Dermis blood vessel endothelial cell (primary cell): ENCODE data around the gene SIGLEC7. TPM values are rescaled to one million over a fixed set of nuclear protein-coding genes. Genes with fewer than 3 reads are reported as not detected.
A peak's percentile ranks its signal among the peaks of the same experiment; 100 is the strongest.

Experiments
- DNase-seq: peaks from one replicate; pipeline ENCODE4 v3.0.0; 2010
- total RNA-seq: library from RNA; depleted of rRNA; stranded (reverse); fragments of >200 nt; gene quantifications from 2 replicates; pipeline ENCODE4 v1.2.3, GENCODE V29; 2014

The SIGLEC7 gene
- total RNA-seq, 1 donor from 2014 or later, result not detected

DNA sequence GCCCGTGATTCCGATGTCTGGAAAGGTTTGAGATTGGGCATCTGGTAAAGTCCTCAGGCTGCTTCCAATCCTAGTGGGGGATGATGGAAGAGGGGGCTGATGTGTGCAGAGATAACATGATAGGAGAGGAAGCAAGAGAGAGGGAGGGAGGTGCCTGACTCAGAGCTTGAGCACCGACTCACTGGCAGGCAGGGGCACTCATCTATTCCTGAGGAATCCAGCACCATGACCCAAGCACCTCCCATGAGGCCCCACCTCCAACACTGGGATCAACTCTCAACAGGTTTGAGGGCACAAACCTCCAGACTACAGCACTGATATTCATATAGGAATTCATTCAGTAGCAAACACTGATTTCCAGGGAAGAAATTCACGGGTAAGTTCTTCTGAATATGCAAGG is 23.0 kb upstream of the SIGLEC7 start:
- DNase-seq, result no peak

DNA sequence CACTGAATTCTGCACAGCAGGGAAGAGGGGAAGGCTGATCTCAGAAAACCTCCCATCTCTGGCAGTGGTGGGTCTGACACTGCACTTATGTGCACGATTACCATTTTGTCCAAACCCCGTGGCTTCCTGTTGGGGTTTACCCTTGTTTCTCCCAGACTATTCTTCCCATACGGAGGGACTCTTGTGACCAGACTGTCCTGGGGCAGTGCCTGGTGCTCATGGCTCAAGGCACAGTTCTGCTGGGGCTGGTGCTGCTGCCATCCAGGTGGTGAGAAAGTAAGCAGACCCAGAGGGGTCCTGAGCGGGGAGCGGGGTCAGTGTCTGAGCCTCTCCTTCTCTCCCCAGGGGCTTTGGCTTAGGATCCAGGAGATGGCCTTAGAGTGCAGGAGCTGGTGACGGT is 22.5 kb upstream of the SIGLEC7 start:
- DNase-seq, result no peak

DNA sequence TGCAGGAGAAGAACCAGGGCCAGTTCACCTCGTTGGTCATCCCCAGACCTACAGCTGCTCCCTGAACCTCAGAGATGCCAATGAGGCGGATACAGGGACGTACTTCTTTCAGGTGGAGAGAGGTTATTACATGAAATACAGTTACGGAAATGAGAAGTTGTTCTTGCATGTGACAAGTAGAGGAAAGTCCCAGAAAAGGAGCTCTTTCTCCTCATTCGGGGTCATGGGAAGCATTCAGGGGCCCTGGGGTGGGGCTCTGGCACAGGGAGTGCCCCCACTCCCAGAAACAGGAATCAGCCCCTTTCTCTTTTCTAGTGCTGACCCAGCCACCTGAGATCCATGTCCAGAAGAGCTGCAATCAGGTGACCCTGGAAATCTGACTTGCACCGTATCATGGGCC is 21.9 kb upstream of the SIGLEC7 start:
- DNase-seq, result no peak

DNA sequence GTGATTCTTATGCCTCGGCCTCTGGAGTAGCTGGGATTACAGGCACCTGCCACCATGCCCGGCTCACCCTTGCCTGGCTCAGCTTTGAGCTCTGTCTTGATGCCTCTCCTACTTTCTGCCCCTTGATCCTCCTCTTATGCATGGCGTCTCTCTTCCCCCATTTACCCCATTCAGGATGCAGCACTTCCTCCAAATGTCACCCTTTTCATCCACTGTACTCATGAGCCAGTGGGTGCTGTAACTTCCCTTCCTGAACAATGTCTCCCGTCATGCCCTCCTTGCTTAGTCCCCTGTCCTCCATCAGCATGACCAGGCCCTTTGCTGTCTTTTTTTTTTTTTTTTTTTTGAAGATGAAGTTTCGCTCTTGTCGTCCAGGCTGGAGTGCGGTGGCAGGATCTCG is 20.8 kb upstream of the SIGLEC7 start:
- no peak for DNase-seq

DNA sequence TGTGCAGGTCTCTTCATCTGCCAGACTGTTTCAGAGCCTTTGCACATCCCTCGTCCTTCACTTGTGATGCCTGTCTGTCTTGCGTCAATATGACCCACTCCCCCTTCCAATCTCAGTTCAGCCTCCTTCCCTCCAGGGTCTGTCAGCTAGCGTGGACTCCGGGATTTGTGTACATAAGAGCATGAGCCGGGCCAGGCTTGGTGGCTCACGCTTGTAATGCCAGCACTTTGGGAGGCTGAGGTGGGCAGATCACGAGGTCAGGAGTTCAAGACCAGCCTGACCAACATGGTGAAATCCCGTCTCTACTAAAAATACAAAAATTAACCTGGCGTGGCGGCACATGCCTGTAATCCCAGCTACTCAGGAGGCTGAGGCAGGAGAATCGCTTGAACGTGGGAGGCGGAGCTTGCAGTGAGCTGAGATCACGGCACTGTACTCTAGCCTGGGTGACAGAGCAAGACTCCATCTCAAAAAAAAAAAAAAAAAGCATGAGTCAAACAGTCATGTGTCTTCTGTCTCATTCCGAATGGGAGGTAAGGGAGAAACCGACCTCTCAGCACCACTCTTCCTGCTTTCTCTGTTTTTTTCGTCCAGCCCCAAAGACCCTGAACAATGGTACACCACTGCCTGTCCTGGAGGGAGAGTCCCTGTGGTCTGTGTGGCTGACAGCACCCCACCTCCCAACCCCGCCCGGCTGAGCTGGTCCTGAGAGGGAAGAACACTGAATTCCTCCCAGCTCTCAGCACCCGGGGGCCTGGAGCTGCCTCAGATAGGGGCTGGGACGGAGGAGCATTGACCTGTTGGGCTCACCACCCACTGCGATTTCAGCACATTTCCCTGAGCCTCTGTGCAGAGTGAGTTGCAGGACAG is 19.8 kb upstream of the SIGLEC7 start:
- DNase-seq, result no peak

DNA sequence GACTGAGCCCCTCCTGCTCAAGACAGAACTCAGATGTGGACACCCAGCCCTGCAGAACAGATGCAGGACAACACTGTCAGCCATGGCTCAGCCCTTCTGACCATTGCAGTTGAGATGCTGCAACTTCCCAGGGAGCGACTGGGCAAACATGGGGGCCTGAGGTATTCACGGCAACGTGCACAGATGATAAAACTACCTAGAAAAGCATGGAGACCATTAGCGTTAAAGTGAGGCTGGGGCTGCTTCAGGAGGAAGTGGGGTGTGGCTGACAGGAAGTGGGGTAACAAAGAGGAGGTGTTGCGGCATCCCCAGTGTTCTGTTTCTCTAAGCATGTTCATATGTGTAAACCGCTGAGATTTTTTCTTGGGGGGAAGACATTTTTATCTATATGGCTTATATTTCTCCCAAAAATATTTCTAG is 18.7 kb upstream of the SIGLEC7 start:
- DNase-seq, result no peak

DNA sequence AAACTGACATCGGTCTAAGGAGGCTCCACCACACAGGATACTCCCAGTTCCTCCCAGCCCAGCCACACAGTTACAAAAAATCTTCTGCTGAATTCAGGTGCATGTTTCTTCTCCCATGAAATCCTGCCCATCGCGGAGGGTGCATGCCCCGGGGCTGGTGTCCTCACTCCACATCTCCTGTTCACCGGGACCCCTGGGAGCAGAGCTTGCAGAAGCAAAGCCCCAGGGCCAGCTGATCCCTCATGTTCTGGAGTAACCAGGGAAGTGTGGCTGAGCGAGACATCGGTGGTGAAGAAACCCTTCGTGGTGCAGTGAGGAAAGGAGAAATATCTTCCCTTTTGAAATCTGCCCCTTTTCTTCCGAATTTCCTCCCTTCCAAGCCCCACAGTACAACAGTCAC is 18.3 kb upstream of the SIGLEC7 start:
- DNase-seq, result no peak

DNA sequence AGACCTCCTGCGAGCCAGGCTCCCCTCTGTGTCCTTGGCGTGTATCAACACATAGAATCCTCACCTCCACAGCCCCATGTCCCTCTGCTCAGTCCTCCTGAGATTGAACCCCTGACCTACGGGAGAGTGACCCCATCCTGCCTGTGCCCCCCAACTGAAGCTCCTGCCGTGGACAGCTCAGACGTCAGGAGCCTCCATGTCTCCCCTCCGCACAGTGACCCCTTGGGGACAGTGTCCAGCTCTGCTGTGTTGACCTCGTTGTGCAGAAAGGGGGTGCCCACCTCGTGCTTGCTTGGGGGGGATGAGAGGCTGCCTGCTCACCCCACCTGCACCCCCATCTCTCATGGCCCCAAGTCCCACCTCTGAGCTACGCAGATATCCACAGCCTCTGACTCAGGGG is 17.9 kb upstream of the SIGLEC7 start:
- no peak for DNase-seq

DNA sequence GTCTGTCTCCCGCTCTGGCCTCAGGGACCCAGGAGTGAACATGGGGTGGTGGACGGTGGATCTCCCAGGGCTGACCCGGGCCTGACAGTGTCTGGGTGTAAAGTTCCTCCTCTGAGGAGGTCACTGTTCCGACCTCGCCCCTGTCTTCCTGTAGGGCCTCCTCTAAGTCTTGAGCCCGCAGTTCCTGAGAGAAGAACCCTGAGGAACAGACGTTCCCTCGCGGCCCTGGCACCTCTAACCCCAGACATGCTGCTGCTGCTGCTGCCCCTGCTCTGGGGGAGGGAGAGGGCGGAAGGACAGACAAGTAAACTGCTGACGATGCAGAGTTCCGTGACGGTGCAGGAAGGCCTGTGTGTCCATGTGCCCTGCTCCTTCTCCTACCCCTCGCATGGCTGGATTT is 17.4 kb upstream of the SIGLEC7 start, which contains the start of gene SIGLEC9:
Gene SIGLEC9, plus strand, starts transcription at position 178 of the 400 bp plus-strand sequence. Its CDS starts 69 bp downstream, at position 247.
- no peak for DNase-seq

DNA sequence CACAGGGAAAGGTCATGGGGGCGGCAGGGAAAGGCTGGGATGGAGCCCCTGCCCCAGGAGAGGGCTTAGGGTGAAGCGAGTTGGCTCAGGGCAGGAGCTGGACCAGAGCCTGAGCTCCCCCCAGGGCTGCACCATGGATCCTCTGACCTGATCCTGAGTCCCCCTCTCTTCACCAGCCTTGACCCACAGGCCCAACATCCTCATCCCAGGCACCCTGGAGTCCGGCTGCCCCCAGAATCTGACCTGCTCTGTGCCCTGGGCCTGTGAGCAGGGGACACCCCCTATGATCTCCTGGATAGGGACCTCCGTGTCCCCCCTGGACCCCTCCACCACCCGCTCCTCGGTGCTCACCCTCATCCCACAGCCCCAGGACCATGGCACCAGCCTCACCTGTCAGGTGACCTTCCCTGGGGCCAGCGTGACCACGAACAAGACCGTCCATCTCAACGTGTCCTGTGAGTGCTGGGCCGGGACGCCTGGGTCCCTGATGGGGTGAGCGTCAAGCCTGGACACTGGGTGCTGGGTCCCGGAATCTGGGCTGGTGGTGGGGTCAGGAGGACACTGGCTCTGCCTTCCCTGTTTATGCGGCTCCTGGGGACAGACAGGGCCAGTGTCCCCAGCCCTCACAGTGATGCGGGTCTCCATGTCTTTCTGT is 16.6 kb upstream of the SIGLEC7 start:
- DNase-seq, result no peak

DNA sequence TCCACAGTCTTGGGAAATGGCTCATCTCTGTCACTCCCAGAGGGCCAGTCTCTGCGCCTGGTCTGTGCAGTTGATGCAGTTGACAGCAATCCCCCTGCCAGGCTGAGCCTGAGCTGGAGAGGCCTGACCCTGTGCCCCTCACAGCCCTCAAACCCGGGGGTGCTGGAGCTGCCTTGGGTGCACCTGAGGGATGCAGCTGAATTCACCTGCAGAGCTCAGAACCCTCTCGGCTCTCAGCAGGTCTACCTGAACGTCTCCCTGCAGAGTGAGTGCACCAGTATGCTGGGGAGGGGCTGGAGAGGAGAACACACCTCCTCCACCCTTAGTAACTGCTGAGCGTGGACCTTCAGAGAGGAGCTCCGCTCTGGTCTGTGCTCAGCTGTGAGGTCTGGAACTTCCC is 15.1 kb upstream of the SIGLEC7 start:
- no peak for DNase-seq

DNA sequence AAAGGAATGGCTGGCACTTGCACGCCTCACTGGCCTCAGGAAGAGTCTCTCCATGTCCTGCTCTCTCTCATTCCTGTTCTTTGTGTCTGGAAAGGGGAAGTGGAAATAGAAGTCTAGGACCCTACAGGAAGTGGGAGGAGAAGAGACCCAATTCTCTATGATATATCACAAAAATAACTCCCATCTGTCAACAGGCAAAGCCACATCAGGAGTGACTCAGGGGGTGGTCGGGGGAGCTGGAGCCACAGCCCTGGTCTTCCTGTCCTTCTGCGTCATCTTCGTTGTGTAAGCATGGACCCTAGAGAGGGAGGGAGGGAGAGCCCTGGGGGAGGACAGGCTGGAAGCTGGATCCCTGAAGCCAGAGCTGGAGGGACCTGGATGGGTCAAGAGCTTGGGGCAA is 14.3 kb upstream of the SIGLEC7 start:
- DNase-seq, result no peak

DNA sequence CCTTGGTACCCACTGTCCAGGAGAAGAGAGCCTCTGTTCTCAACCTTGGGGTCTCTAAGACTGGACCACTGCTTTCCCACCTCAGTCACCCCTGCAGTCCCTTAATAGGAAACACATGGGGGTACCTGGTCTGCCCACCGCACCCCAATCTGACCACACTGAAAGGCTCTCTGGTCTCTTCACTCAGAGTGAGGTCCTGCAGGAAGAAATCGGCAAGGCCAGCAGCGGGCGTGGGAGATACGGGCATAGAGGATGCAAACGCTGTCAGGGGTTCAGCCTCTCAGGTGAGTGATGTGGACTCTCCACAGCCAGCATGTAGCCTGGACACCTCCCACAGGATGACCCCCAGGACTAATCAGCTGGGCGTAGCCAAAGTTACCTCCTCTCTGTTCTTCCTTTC is 13.9 kb upstream of the SIGLEC7 start:
- DNase-seq, result no peak

DNA sequence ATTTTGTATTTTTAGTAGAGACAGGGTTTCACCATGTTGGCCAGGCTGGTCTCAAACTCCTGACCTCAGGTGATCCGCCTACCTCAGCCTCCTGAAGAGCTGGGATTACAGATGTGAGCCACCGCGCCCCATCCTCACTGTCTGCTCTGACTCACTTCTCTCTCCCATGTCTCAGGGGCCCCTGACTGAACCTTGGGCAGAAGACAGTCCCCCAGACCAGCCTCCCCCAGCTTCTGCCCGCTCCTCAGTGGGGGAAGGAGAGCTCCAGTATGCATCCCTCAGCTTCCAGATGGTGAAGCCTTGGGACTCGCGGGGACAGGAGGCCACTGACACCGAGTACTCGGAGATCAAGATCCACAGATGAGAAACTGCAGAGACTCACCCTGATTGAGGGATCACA is 12.4 kb upstream of the SIGLEC7 start:
- no peak for DNase-seq

DNA sequence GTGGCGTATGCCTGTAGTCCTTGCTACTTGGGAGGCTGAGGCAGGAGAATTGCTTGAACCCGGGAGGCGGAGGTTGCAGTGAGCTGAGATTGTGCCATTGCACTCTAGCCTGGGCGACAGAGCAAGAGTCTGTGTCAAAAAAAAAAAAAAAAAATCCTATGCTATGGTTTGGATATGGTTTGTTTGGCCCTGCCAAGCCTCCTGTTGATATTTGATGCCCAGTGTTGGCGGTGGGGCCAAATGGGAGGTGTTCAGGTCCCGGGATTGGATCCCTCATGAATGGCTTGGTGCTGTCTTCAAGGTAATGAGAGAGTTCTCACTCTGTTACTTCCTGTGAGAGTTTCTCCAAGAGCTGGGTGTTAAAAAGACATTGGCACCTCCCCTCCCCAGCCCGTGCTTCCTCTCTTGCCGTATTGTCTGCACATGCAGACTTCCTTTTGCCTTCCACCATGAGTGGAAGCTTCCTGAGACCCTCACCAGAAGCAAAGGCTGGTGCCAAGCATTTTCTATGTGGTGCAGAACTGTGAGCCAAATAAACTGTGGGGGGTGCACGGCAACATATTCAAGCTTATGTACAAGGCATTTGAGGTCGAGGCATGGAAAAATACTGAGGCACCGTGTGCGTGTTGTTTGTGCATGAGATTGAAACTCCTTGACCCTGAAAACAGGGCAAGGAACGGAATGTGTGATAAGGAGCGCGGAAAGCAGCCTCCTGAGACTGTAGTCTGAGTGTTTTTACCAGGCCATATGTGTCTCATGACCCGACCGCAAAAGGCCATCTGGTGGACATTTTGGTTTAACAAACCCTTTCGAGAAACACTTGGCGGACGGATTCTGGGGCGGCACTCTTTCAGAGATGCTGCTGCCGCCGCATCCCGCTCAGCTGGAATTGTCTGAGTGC is 10.1 kb upstream of the SIGLEC7 start:
- DNase-seq, result peak; percentile 47

DNA sequence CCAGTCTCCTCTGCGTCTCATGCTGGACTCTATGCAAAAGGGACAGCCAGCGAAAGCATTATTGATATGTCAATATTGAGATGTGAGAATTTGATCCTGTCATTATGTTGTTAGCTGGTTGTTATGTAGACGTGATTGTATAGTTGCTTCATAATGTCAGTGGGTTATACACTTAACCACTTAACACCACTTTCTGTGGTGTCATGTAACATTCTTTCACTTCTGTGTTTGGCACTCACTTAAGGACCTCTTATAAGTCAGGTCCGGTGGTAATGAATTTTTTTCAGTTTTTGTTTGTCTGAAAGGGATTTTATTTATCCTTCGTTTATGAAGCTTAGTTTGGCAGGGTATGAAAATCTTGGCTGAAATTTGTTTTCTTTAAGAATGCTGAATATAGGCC is 7.1 kb upstream of the SIGLEC7 start:
- DNase-seq, result no peak

DNA sequence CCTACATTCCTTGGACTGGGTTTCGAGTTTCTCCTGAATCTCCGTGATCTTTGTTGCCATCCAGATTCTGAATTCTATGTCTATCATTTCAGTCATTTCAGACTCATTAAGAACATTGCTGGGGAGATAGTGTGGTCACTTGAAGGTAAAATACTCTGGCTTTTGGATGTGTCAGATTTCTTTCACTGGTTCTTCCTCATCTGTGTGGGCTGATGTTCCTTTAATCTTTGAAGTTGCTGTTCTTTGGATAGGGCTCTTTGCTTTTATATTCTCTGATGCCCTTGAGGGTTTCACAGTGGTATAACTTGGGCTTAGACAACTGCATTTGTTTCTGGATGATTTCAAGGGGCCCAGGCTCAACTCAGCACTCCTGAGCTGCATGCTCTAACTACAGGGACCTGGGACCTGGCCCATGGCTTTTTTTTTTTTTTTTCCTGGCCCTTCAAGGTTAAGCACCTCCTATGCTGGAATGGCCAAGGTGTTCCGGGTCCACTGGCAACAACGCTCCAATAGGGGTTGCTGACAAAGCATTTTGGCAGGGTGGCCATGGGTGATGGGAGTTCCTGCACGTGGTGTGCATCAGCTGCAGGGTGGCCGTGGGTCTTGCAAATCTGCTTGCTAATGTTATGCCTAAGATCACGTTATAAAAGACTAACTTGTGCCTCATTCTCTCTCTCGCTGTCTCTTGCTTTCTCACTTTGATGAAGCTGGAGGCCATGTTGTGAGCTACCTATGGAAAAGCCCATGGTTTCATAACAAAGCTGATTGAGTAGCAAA is 5.9 kb upstream of the SIGLEC7 start:
- DNase-seq, result no peak

DNA sequence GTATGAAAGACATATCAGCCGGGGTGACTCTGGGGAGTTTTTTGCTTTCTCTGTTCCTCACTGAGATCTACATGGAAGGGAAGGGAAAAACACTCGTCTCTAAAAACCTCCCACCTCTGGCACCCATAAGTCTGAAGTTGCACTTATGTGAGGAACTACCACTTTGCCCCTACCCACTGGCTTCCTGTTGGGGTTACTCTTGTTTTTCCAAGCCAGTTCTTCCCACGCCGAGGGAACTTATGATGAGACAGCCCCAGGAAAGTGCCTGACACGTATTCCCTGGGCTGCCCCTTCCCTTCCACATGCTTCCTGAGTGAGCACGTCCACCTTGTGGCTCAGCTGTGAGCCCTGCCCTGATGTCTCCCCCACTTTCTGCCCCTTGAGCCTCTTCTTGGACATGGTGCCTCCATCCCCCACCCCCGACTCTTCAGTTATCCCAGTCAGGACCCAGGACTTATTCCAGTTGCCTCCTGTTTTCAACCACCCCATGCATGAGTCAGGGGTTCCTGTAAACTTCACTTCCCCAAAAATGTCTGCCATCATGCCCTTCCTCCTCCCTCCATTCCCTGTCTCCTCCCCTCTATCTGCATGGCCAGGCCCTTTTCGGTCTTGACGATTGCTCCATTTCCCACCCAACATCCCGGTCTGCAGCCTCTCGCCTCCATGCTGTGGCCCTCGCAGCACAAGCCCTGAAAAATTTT is 5.1 kb upstream of the SIGLEC7 start:
- DNase-seq, result no peak

DNA sequence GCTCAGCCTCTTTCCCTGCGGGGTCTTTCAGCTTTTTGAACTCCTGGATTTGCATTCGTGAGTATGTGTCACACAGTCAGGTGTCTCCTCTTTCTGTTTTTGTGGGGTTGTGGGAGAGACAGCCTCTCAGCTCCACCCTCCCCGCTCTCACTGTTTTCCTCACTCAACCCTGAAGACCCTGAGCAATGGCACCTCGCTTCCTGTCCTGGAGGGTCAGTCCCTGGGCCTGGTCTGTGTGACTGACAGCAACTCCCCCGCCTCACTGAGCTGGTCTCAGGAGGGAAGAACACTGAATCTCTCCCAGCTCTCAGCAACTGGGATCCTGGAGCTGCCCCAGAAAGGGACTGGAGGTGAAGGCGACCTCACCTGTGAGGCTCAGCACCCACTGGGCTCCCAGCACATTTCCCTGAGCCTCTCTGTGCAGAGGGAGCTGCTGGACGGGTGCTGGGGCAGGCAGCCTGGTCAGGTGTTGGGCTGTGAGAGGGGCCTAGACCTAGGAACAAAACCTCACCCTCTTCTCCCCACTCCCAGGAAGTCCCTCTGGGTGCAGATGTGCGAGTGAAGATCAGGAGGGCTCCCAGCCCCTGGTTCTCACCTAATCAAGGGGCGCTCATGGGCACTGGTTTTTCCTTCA is 4.2 kb upstream of the SIGLEC7 start:
- DNase-seq, result no peak

DNA sequence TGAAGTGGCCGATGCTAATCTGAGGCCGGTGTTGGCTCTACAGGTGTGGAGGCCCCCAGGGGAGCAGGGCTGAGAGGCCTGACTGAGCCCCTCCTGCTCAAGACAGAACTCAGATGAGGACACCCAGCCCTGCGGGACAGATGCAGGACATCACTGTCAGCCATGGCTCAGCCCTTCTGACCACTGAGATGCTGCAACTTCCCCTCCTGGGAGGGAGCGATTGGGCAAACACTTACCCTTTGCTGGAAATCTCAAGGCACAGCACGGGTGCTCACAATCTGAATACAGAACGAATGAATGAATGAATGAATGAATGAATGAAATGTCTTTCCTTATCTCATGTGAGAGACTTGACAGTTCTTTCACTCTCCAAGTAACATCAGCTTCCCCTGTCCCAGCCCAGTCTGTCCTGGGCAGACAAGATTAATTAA is 3.5 kb upstream of the SIGLEC7 start:
- DNase-seq, result no peak
